H9 (cell line): ENCODE results near the gene ZNF672. TPM values are rescaled to one million over a fixed set of nuclear protein-coding genes. Genes with fewer than 3 reads are reported as not detected.

ENCODE experiments used
- DNase-seq: peaks from one replicate; pipeline ENCODE4 v3.0.0-alpha.2; 2017
- H2AFZ ChIP-seq: one replicate; pipeline ENCODE4 v1.6.1; 2013; ENCODE audit warnings: mild to moderate bottlenecking, low read length, control low read depth, moderate library complexity
- H2AK5ac ChIP-seq: 2 replicates; pipeline ENCODE4 v1.6.1; 2013; ENCODE audit warnings: low read length, control low read depth, mixed read lengths; ENCODE audit not compliant: insufficient read length
- H2BK120ac ChIP-seq: one replicate; pipeline ENCODE4 v1.6.1; 2013; ENCODE audit warnings: low read depth, mild to moderate bottlenecking, low read length, control low read depth, inconsistent platforms; ENCODE audit not compliant: poor library complexity, severe bottlenecking
- H2BK12ac ChIP-seq: 2 replicates; pipeline ENCODE4 v1.6.1; 2013; ENCODE audit warnings: low read length, control low read depth, mixed read lengths, low read depth; ENCODE audit not compliant: insufficient read length
- H2BK15ac ChIP-seq: 2 replicates; pipeline ENCODE4 v1.6.1; 2013; ENCODE audit warnings: low read depth, low read length, control low read depth
- H2BK20ac ChIP-seq: one replicate; pipeline ENCODE4 v1.6.1; 2013; ENCODE audit warnings: low read depth, mild to moderate bottlenecking, low read length, control low read depth, inconsistent platforms; ENCODE audit not compliant: poor library complexity, severe bottlenecking
- H2BK5ac ChIP-seq: 2 replicates; pipeline ENCODE4 v1.6.1; 2013; ENCODE audit warnings: low read length, control low read depth, mixed read lengths; ENCODE audit not compliant: insufficient read length
- H3K14ac ChIP-seq: 2 replicates; pipeline ENCODE4 v1.6.1; 2013; ENCODE audit warnings: low read length, control low read depth; ENCODE audit not compliant: insufficient read depth
- H3K18ac ChIP-seq: 2 replicates; pipeline ENCODE4 v1.6.1; 2013; ENCODE audit warnings: low read depth, mild to moderate bottlenecking, mixed read lengths, low read length, control low read depth; ENCODE audit not compliant: insufficient read length
- H3K23ac ChIP-seq: 2 replicates; pipeline ENCODE4 v1.6.1; 2013; ENCODE audit warnings: low read length, control low read depth, mixed read lengths, low read depth; ENCODE audit not compliant: insufficient read length
- H3K23me2 ChIP-seq: 2 replicates; pipeline ENCODE4 v1.6.1; 2013; ENCODE audit warnings: low read depth, mild to moderate bottlenecking, mixed read lengths, low read length, control low read depth; ENCODE audit not compliant: insufficient read length, poor library complexity, severe bottlenecking
- H3K27ac ChIP-seq: 2 replicates; pipeline ENCODE4 v1.5.1; 2013; ENCODE audit warnings: low read length, control low read depth, mixed read lengths, low read depth; ENCODE audit not compliant: insufficient read length
- H3K27me3 ChIP-seq: 2 replicates; pipeline ENCODE4 v1.6.1; 2013; ENCODE audit warnings: low read length, control low read depth, inconsistent platforms; ENCODE audit not compliant: insufficient read depth
- H3K4ac ChIP-seq: 2 replicates; pipeline ENCODE4 v1.6.1; 2013; ENCODE audit warnings: low read depth, mild to moderate bottlenecking, control low read depth, inconsistent platforms, low read length, moderate library complexity
- H3K4me1 ChIP-seq: 2 replicates; pipeline ENCODE4 v1.6.1; 2013; ENCODE audit warnings: low read length, control low read depth, inconsistent platforms; ENCODE audit not compliant: insufficient read depth
- H3K4me2 ChIP-seq: 2 replicates; pipeline ENCODE4 v1.6.1; 2013; ENCODE audit warnings: low read length, control low read depth, mixed read lengths; ENCODE audit not compliant: insufficient read length, insufficient read depth
- H3K56ac ChIP-seq: 2 replicates; pipeline ENCODE4 v1.6.1; 2013; ENCODE audit warnings: low read depth, mild to moderate bottlenecking, mixed read lengths, low read length, control low read depth; ENCODE audit not compliant: insufficient read length
- H3K79me1 ChIP-seq: 2 replicates; pipeline ENCODE4 v1.6.1; 2013; ENCODE audit warnings: low read depth, mild to moderate bottlenecking, moderate library complexity, low read length, control low read depth, inconsistent platforms; ENCODE audit not compliant: insufficient read depth, poor library complexity, severe bottlenecking
- H3K79me2 ChIP-seq: 2 replicates; pipeline ENCODE4 v1.6.1; 2013; ENCODE audit warnings: low read length, control low read depth, inconsistent platforms; ENCODE audit not compliant: insufficient read depth
- H3K9ac ChIP-seq: 2 replicates; pipeline ENCODE4 v1.6.1; 2013; ENCODE audit warnings: low read length, control low read depth, mixed read lengths; ENCODE audit not compliant: insufficient read length; ENCODE audit errors: extremely low read depth
- H3K9me3 ChIP-seq: one replicate; pipeline ENCODE4 v1.6.1; 2013; ENCODE audit warnings: low read depth, low read length, inconsistent platforms; ENCODE audit not compliant: control insufficient read depth
- H3T11ph ChIP-seq: one replicate; pipeline ENCODE4 v1.6.1; 2013; ENCODE audit warnings: mild to moderate bottlenecking, low read length, control low read depth, inconsistent platforms
- H4K20me1 ChIP-seq: one replicate; pipeline ENCODE4 v1.6.1; 2013; ENCODE audit not compliant: control insufficient read depth, insufficient read length, insufficient read depth
- H4K5ac ChIP-seq: 2 replicates; pipeline ENCODE4 v1.6.1; 2013; ENCODE audit warnings: low read depth, mild to moderate bottlenecking, mixed read lengths, low read length, control low read depth; ENCODE audit not compliant: insufficient read length
- H4K8ac ChIP-seq: replicated peaks from 2 replicates; pipeline ENCODE4 v1.6.1; 2013; ENCODE audit warnings: low read length, control low read depth, mixed read lengths, low read depth; ENCODE audit not compliant: insufficient read length
- H4K91ac ChIP-seq: 2 replicates; pipeline ENCODE4 v1.6.1; 2013; ENCODE audit warnings: low read depth, mild to moderate bottlenecking, moderate library complexity, mixed read lengths, low read length, control low read depth; ENCODE audit not compliant: insufficient read length
- H3K27ac Mint-ChIP-seq, 3 experiments: 2 replicates in 2 of 3; 3 replicates in 1 of 3; pipeline ENCODE4 v1.8.0; 2020 to 2021; ENCODE audit warnings: mixed read lengths in 3 of 3, mild to moderate bottlenecking in 1 of 3, moderate library complexity in 1 of 3
- H3K27me3 Mint-ChIP-seq: 2 replicates; pipeline ENCODE4 v1.8.0; 2021; ENCODE audit warnings: low read depth, mild to moderate bottlenecking, moderate library complexity, mixed read lengths
- H3K36me3 Mint-ChIP-seq, 3 experiments: 2 replicates in 2 of 3; 3 replicates in 1 of 3; pipeline ENCODE4 v1.8.0; 2020 to 2021; ENCODE audit warnings: low read depth in 3 of 3, mixed read lengths in 3 of 3; ENCODE audit not compliant: insufficient read depth in 1 of 3
- H3K4me1 Mint-ChIP-seq, 2 experiments: 2 replicates each; pipeline ENCODE4 v1.8.0; 2020; ENCODE audit warnings: mixed read lengths in 2 of 2
- H3K4me3 Mint-ChIP-seq, 2 experiments: 2 replicates in 1 of 2; 3 replicates in 1 of 2; pipeline ENCODE4 v1.8.0; 2020 to 2021; ENCODE audit warnings: mild to moderate bottlenecking in 2 of 2, mixed read lengths in 2 of 2, moderate library complexity in 1 of 2
- H3K9me3 Mint-ChIP-seq, 2 experiments: 2 replicates in 1 of 2; 3 replicates in 1 of 2; pipeline ENCODE4 v1.8.0; 2020; ENCODE audit warnings: mild to moderate bottlenecking in 2 of 2, mixed read lengths in 2 of 2, moderate library complexity in 1 of 2
- WGBS: extraction: QIAGEN DNeasy Blood & Tissue Kit; methylation state at CpG from one replicate; pipeline ENCODE4 v1.1.7; 2013; ENCODE audit warnings: missing lambda C conversion rate, low lambda C conversion rate, mixed read lengths; ENCODE audit not compliant: insufficient read length; ENCODE audit errors: extremely low coverage; 5-methylcytosine and 5-hydroxymethylcytosine counted together
- microRNA-seq: library from miRNA; unstranded; fragments of <30 nt; microRNA quantifications from one replicate; pipeline ENCODE4, GENCODE V29; 2020; ENCODE audit warnings: borderline microRNAs expressed
- total RNA-seq: library from RNA; stranded (reverse); gene quantifications from 2 replicates; pipeline ENCODE4 v1.2.1, GENCODE V29; 2021
- TF ChIP-seq, protein P1 (sequence below): fragments of 200-600 bp; sonication (generic); conservative IDR thresholded peaks from 3 replicates; pipeline ENCODE4 v1.8.0; 2021; ENCODE audit warnings: antibody characterized with exemption, mild to moderate bottlenecking

The ZNF672 gene
- total RNA-seq, 1 experiment from 2014 or later = 29.4 TPM

DNA sequence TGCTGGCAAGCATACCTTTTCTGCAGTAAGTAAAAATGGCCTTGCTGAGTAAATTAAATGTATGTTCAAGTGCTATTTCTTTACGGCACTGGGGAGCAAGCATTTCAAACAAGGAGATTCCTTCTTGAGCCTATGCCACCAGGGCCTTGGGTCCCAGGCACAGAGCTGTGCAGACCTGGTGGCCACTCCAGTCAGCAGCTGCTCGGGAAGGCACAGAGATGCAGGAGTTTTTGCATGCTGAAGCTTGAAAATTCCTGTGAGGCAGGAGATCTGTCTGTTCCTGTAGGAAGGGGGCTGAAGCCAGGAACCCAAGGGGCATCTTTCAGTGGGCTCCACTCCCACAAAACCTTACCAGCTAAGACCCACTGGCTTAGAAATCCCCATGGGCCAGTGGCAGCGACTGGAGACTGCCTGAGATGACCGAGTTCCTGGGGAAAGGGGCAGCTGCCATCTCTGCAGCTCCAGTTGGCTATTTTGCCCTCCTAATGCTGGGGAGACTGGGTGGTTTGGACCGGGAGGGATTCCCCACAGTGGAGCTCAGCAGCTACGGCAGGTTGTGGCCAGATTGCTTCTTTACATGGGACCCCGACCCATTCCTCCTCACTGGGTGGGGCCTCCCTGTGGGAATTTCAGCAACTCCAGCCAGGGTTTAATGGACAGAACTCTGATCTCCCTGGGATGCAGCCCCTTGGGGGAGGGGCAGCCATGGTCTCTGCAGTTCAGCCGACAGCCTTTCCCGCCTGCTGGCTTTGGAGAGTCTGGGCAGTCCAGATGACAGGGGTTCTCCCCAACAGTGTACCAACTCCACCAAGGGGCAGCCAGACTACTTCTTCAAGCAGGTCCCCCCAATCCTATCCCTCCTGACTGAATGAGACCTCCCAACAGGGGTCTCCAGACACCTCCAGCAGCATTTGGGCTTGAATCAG lies 59.7 kb downstream of the ZNF672 start:
- peak overlapping the region in 1 of 2 experiments; percentile 48; a peak in 1 of 5 replicates for H3K4me3 Mint-ChIP-seq
- H2BK20ac ChIP-seq = no peak overlapping the region

More for the DNA sequence above, 59.7 kb downstream of the ZNF672 start:
- no peak overlapping the region for H3K56ac ChIP-seq
- Mint-ChIP-seq H3K27me3 (peaks cover 23% of the 10 kb centered on the region), H3K27ac (peak overlapping the region in 1 of 3 experiments; percentile 78; a peak in 2 of 7 replicates), H3K4me1 (peaks cover 13 to 17% of the 10 kb centered on the region in 2 experiments), H3K36me3 (no peaks in the 10 kb centered on the region; a peak in 1 of 7 replicates), H3K9me3 (no peaks in the 10 kb centered on the region; a peak in 1 of 5 replicates)
- no peaks in the 10 kb centered on the region for H4K20me1 ChIP-seq
- H2BK120ac ChIP-seq = no peak overlapping the region
- H4K5ac ChIP-seq = no peak overlapping the region
- peak overlapping the region; percentile 45 for H3K4me2 ChIP-seq
- no peak overlapping the region for H2AK5ac ChIP-seq
- no peak overlapping the region for H2BK12ac ChIP-seq
- no peak overlapping the region for H2BK5ac ChIP-seq
- H3K27me3 ChIP-seq = no peaks in the 10 kb centered on the region
- H3K9ac ChIP-seq = no peak overlapping the region
- no peaks in the 10 kb centered on the region for H3K9me3 ChIP-seq
- H3K4me1 ChIP-seq = peaks cover 12% of the 10 kb centered on the region
- no peak overlapping the region for H2AFZ ChIP-seq
- no peak overlapping the region for H3K4ac ChIP-seq
- DNase-seq = peak; percentile 49
- TF ChIP-seq, protein P1, sequence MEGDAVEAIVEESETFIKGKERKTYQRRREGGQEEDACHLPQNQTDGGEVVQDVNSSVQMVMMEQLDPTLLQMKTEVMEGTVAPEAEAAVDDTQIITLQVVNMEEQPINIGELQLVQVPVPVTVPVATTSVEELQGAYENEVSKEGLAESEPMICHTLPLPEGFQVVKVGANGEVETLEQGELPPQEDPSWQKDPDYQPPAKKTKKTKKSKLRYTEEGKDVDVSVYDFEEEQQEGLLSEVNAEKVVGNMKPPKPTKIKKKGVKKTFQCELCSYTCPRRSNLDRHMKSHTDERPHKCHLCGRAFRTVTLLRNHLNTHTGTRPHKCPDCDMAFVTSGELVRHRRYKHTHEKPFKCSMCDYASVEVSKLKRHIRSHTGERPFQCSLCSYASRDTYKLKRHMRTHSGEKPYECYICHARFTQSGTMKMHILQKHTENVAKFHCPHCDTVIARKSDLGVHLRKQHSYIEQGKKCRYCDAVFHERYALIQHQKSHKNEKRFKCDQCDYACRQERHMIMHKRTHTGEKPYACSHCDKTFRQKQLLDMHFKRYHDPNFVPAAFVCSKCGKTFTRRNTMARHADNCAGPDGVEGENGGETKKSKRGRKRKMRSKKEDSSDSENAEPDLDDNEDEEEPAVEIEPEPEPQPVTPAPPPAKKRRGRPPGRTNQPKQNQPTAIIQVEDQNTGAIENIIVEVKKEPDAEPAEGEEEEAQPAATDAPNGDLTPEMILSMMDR = no peak
- no peak overlapping the region for H2BK15ac ChIP-seq
- no peak overlapping the region for H3K27ac ChIP-seq
- H3K79me1 ChIP-seq = no peaks in the 10 kb centered on the region
- no peaks in the 10 kb centered on the region for H3K79me2 ChIP-seq
- H3T11ph ChIP-seq = no peak overlapping the region
- H4K91ac ChIP-seq = no peak overlapping the region
- no peak overlapping the region for H3K23ac ChIP-seq
- no CpG with 5 or more reads among the region's 9 CpGs for WGBS
- no peak overlapping the region for H4K8ac ChIP-seq
- H3K18ac ChIP-seq = peak overlapping the region; percentile 7
- H3K23me2 ChIP-seq = no peaks in the 10 kb centered on the region
- H3K14ac ChIP-seq = peak overlapping the region; percentile 39; the same call in 1 of the 2 replicates

Small RNA genes lying within 50 kb of the gene (microRNA-seq; reads per million reads assigned to microRNA genes)
- not detected for gene MIR3124

Other genes starting within 250 kb of the ZNF672 start
- not detected in 2 replicates for gene OR2T10, start 240.5 kb upstream of the ZNF672 start, total RNA-seq
- gene OR2T11, start 203.1 kb upstream of the ZNF672 start, total RNA-seq = not detected in 2 replicates
- gene OR2T35, start 192.9 kb upstream of the ZNF672 start, total RNA-seq = not detected in 2 replicates
- not detected in 2 replicates for gene OR2T27, start 182.7 kb upstream of the ZNF672 start, total RNA-seq
- gene OR14I1, start 135.5 kb upstream of the ZNF672 start, total RNA-seq = not detected in 2 replicates
- gene LYPD8, start 82.5 kb upstream of the ZNF672 start, total RNA-seq = not detected in 2 replicates
- 27.6 and 28.8 TPM in 2 replicates for gene SH3BP5L, start 12.3 kb upstream of the ZNF672 start, total RNA-seq
- gene ZNF692, start 20.9 kb downstream of the ZNF672 start, total RNA-seq = 40.0 and 40.1 TPM in 2 replicates
- gene PGBD2, start 68.0 kb downstream of the ZNF672 start, total RNA-seq = 10.4 and 10.6 TPM in 2 replicates